NCI-H1417 treated with DMSO at 0.1 percent for 48 hours (cell line): ENCODE data around the gene METTL18.

Experiments
- DNase-seq: peaks from one replicate; lab custom pipeline; 2025; lab: John Stamatoyannopoulos, UW

METTL18 gene

DNA sequence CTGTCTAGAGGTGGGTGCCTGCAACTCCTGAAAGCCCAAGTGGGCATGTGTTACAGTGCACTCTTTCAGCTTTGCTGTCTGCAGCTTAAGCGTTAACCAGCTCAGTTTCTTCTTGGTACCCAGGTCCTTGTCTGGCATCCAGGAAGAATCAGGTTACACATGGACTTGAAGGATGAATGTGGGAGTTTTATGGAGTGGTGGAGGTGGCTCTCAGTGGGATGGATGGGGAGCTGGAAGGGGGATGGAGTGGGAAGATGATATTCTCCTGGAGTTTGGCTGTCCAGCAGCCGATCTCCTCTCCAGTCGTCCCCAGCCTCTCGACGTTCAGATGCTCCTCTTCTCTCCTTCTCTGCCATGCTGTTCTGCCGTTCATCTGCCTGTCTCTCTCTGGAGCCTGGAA is 9.4 kb downstream of the METTL18 start:
- DNase-seq: no peak

DNA sequence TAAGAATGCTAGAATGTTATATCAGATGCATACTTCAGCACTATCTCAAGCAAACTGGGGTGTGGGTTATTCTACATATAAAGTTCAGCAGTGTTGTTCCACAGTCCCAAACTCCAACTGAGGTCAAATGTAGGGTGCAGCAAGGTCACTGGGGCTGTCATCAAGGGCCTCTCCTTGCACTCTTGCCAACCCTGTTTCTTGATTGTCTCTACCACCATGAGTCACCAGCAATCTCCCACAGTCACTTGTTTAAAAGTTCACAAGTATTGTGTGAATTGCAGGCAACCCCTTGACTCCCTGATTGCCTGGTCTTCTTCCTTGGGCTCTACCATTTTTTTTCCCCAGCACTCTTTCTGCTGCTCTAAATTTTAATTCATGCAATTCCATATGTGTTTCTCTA is 10.6 kb downstream of the METTL18 start:
- no peak for DNase-seq

DNA sequence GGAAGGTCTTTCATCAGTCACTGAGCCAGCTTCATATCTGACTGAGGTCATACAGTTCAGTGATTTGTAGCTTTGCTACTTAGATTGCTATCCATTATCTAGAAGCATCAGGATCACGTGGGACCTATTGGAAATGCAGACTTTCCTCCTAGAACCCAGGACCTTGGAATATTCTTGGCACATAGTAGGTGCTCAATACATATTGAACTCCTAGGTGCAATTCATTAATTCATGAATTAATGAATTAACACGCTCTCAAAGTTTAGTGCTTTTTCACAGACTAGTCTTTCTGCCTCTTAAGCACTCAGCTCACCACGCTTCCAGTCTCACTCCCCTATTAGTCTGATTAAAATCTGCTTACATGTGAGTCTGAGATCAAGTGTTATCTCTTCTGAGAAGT is 12.1 kb downstream of the METTL18 start:
- DNase-seq: no peak

DNA sequence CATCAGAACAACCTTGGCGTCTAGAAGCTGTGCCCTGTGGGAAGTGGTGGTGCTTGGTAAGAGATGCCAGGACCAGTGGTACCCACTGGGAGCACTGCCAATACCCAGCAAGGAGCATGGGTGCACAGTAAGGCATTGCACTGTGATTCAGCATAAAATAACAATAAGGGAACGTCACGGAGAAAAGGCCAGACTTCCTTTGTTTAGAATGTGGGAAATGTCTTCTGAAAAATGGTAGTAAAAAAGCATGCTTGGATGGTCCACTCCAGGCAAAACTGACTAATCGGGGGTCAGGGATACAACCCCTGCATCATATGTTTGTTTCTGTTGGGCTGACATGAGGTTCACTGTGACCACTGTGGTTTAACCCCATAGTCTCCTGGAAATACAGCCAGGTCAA is 14.7 kb downstream of the METTL18 start:
- DNase-seq: no peak

DNA sequence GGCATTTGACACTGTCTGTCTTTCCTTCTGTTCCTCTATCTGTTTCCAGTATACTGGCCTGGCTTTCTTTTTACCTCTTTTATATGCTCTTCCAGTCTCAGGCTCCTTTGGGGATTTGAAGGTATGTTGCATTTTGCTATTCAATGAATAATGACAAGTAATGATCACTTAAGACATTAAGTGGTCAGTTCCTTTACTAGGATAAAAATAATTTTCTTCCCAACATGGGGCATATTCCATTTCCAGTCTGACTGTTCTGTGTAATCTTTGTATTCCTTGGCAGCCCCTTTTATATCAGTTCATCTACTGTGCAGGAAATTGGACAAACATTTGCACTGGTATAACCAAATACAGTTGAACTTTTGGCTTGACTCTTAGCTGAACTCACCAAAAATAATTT is 15.6 kb downstream of the METTL18 start:
- DNase-seq: no peak

DNA sequence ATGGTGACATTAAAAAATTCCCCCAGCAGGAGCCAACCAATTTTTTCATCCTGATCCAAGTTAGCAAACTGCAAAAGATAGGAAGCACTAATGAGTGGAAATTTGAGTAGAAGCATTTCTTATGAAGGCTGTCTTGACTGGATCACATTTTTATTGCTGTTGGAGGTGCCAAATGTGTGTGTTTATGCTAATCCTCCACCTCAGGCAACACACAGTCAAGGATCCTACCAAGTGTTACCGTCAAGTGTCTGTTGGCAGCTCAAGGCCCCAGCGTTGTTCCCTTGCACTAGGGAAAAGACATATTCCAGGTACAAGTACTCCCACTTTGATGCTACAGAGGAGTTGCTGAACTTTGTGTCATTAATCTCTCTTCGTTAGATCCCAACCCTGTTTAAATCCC is 18.3 kb downstream of the METTL18 start:
- DNase-seq: no peak

DNA sequence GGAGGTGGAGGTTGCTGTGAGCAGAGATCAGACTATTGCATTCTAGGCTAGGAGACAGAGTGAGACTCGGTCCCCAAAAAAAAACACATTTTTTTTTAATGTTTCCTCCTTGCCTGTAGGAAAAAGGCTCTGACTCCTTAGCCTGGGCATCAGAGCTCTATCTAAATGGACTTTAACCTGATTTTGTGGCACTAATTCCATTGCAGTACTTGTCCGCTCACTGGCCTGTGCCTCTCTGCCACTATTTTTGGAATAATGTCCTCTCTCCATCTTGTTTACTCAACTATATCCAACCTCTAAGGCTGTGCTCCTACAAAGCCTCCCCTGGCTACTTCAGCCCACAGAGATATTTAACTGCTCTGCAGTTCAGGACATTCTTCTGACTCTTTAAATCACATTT is 26.5 kb downstream of the METTL18 start:
- no peak for DNase-seq

DNA sequence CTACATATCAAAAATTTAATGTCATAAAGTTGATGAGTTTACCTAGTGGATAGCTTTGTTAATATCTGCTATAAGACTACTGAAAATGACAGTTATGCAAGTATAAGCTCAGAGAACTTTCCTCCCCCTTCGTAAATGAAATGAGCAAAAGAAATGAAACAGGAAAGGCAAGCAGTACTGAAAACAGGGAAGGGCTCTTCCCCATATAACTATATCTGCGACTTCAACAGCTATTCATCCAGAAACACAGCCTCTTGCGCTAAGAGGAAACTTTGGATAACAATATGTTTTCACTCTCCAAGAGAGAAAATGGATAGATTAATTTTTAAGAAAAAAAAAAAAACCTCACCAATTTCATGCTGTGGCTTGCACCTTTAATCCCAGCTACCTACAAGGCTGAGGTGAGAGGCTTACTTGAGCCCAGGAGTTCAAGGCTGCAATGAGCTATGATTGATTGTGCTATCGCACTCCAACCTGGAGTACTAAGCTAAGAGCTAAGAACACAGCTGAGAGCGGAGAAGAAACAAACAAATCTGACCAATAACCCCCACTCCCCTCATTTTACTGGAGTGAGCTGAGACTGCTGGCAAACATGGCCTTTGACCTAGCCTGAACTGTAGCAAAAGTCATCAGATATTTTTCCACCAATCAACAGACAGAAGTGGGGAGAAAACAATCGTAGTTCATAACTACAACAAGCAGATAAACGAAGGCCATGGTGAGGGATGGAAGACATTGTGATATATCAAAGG is 29.0 kb downstream of the METTL18 start:
- DNase-seq: no peak

DNA sequence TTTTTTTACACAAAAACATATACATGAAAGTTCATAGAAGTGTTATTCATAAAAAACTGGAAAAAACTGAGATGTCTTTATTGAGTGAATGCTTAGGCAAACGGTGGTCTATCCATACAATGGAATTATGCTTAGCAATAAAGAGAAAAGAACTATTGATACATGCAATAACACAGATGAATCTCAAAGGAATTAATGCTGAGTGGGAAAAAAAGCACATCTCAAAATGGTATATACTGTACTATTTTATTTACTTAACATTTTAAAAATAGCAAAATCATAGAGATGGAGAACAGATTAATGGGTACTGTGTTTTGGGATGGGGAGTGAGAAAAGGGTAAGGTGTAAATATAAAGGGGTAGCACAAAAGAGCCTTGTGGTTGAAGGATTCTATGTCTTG is 29.8 kb downstream of the METTL18 start:
- DNase-seq: no peak

DNA sequence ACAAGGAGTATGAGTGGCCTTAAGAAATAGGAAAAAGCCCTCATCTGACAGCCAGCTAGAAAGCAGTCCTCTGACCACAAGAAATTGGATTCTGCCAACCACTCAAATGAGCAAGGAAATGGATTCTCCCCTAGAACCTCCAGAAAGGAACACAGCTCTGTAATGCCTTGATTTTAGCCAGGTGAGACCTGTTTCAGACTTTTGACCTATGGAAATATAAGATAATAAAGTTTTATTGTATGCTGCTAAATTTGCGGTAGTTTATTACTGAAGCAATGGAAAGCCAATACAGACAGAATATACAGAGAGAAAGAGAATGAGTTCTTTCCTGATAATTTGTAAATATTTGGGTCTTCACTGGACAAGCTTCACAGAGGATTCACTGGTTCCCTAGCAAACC is 32.0 kb downstream of the METTL18 start:
- DNase-seq: no peak

DNA sequence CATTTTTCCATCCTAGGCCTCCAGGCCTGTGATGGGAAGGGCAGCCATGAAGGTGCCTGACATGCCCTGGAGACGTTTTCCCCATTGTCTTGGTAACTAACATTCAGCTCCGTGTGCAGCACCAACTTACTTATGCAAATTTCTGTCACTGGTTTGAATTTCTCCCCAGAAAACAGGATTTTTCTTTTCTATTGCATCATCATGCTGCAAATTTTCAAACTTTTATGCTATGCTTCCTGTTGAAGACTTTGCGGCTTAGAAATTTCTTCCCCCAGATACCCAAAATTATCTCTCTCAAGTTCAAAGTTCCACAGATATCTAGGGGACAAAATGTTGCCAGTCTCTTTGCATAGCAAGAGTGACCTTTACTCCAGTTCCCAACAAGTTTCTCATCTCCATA is 35.7 kb downstream of the METTL18 start:
- DNase-seq: no peak

DNA sequence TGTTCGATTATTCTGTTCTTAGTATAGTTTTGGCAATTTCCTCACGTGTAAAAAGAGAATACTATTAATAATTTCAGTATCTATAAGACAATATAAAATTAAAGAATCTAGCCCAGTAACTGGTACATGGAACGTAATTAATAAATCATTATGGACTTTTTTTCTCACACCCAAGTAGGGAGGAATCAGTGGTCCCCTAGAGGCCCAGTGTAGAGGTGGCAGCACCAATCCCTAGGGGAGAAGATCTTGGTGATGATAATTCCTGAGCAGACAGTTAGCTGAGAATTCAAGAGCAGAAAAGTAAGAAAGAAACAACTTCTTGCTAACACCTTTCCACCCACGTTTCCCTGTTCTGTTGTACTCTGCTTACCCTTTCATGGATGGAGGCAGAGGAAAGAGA is 41.2 kb downstream of the METTL18 start:
- no peak for DNase-seq

DNA sequence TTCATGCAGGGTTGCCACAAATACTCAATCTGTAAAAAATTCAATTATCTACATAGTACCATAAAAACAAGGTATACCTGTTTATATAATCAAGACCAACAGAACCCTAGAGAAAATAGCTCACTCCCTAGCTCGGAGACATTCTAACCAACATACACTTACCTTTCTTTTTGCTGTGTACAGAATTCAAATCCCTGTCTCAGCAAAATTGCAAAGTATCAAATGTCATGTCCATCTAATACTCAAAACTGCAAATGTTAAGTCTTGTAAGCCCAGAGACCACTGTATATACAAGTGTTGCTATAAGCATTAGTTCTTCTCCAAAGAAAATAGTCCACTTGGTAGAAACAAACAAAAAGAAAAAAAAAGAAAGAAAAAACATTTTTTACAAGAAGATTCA is 44.7 kb downstream of the METTL18 start:
- no peak for DNase-seq

DNA sequence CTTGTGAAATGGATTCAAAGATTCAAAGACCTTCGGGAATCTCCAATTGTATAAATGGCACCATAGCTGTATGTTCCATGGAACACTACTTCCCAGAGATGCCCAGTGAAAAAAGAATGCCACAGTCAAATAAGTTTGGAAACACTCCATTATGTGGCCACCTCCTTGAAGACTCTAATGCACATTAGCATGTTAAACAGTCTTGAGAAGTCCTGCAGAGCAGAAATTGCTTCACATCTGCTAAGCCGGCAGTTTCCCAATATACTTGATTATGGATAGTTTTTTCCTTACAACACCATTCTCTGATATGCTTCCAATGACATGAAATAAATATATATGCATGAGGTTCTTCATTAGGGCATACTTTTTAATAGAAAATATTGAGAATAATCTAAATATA is 48.2 kb downstream of the METTL18 start:
- DNase-seq: no peak

DNA sequence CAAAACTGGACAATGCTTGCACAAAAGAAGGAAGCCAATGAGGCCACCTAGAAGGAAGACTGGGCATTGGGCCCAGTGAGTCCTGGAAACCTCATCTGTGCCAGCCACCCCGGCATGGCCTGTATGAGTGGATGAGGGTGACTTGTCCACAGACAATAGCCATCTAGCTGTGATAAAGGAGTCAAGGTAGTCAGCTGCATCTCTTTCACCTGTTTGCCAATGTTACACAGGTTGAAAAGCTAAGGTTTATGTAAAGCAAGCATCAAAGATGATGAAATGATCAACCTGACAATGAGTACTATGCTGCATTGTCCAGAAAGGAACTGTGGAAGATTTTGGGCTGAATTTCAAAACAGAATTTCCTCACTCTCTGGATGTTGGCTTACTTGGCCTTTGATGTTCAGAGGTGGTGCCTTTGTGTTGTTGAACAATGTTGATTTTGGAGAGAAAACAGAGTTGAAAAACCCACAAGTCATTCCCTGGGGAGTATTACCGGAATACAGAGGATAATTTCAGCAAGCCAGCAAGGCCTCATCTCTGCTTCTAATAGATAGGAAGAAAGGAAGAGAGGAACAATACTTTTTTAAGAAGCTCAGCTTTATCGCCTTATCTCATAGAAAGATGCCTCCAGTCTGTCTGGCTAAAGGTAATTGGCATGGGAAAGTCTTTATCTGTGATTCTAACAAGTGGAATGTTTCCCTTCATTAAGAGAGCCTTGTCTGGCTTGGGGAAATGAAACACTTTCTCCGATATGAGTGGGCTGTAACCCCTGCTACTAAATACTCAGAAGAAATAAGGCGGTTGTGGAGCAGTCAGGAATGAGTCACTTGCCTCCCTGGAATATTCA is 49.5 kb downstream of the METTL18 start:
- DNase-seq: no peak
